DMS114 treated with DMSO at 0.1 percent for 48 hours (cell line): ENCODE data around the gene MANF.

Experiments
- DNase-seq: peaks from one replicate; lab custom pipeline; 2025; ENCODE audit not compliant: unreplicated experiment; lab: John Stamatoyannopoulos, UW

Gene MANF

DNA sequence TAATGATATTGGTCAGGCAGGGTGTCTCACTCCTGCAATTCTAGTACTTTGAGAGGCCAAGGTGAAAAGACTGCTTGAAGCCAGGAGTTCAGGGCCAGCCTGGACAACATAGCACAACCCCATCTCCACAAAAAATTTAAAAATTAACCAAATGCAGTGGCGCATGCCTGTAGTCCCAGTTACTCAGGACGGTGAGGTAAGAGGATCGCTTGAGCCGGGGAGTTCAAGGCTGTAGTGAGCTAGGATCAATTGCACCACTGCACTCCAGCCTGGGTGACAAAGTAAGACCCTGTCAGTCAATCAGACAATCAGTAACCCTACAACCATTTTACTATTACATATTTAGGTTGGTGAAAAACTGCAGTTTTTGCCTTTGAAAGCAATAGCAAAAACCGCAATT, 49.0 kb downstream of the MANF start:
- DNase-seq = no peak

DNA sequence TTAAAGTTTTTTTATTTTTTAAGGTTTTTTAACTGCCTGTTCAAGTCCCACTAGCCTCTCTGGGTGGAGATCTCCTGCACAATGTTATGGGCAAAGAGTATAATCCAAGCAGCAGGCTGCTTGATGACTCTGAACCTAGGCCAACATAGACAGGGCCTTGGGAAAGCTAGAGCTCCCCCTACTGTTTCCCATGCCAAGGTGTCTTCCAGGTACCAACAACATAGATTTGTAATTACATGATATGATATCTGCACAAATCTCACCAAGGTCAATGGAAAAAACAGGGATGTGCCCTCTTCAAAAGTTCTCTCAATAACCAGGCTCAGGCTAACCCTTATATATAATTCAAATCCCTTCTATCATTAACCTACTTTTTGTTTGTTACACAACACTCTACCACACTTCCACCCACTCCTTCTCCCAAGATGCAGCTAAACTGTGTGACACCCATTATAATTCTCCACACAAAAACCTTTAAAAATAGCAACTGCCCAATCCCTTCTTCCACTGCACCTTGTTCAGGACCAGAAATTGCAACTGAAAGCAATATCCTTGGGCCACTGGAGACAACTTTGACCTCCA, 49.7 kb downstream of the MANF start:
- DNase-seq = no peak

DNA sequence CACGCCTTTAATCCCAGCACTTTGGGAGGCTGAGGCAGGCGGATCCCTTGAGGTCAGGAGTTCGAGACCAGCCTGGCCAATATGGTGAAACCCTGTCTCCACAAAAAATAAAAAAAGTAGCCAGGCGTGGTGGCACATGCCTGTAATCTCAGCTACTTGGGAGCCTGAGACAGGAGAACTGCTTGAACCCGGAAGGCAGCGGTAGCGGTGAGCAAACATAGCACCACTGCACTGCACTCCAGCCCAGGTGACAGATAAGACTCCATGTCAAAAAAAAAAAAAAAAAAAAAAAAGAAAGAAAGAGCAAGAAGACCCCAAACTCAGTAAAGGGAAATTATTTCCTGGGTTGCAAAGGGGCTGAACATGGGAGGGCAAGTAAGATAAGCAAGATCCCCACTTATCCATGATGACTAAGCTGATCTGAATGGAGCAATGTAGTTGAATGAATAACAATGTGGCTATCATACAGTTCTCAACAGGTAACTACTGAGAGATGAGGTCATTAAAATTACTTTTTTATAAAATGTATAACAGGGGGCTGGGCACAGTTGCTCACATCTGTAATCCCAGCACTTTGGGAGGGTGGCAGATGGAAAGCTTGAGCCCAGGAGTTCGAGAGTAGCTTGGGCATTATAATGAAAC, 52.0 kb downstream of the MANF start:
- DNase-seq = no peak
